Tibial artery (tissue), 4 donors: ENCODE results near the gene BPIFB4.

Experiments used
- DNase-seq, 2 donors: peaks; one replicate each; pipeline ENCODE4 v3.0.0-alpha.2; 2019
- H3K27ac ChIP-seq, 2 donors: fragments of 200-600 bp; sonication (generic) in 1 of 2; 1 replicate in 1 of 2; 2 replicates in 1 of 2; pipeline ENCODE4 v1.5.1; 2018 to 2019; ENCODE audit warnings: mild to moderate bottlenecking in 1 of 2
- H3K27me3 ChIP-seq, 2 donors: fragments of 200-600 bp; sonication (generic) in 1 of 2; one replicate each; pipeline versions ENCODE4 v1.5.1 to v1.6.0; 2016 to 2019
- H3K36me3 ChIP-seq, 3 donors: fragments of 200-600 bp; sonication (generic) in 2 of 3; one replicate each; pipeline ENCODE4 v1.5.1; 2016 to 2019; ENCODE audit warnings: mild to moderate bottlenecking in 2 of 3
- H3K4me1 ChIP-seq, 4 donors: fragments of 200-600 bp; sonication (generic) in 2 of 4; 1 replicate in 3 of 4; 2 replicates in 1 of 4; pipeline ENCODE4 v1.5.1; 2016 to 2019
- H3K4me3 ChIP-seq, 2 donors: fragments of 200-600 bp; sonication (generic) in 1 of 2; 1 replicate in 1 of 2; 2 replicates in 1 of 2; pipeline ENCODE4 v1.5.1; 2018 to 2019; ENCODE audit warnings: mild to moderate bottlenecking in 2 of 2
- H3K9me3 ChIP-seq, 3 donors: fragments of 200-600 bp; sonication (generic) in 1 of 3; one replicate each; pipeline ENCODE4 v1.5.1; 2016 to 2019
- CTCF ChIP-seq, 2 experiments: fragments of 200-600 bp in 1 of 2; fragments of 450-650 bp in 1 of 2; IDR thresholded peaks; one replicate each; pipeline ENCODE4 v1.5.1; 2017 to 2019; ENCODE audit warnings: antibody characterized with exemption in 2 of 2, mild to moderate bottlenecking in 1 of 2, moderate library complexity in 1 of 2
- intact Hi-C: fragments of 100-400 bp; cut with DNase I; formaldehyde crosslinking; loops from one replicate; pipeline ENCODE4 v1.15.0; 2023; ENCODE audit warnings: low total_unique reads

Gene BPIFB4

GRCh38 chr20:33076662-33077372 is 2.6 kb upstream of the BPIFB4 start:
- Histone ChIP-seq H3K27me3 (peaks cover 0 to 27% of the 10 kb centered on the region in 2 donors), H3K27ac (no peak overlapping the region), H3K9me3 (no peaks in the 10 kb centered on the region), H3K4me1 (no peaks in the 10 kb centered on the region), H3K36me3 (no peaks in the 10 kb centered on the region), H3K4me3 (no peak overlapping the region)
- no peak for TF ChIP-seq CTCF (IDR thresholded peaks at IDR 0.05)
- intact Hi-C loops: no loop called here
- no peak for DNase-seq

- Histone ChIP-seq H3K4me3 (no peak overlapping the region), H3K9me3 (no peaks in the 10 kb centered on the region), H3K27ac (no peak overlapping the region), H3K36me3 (no peaks in the 10 kb centered on the region), H3K4me1 (no peaks in the 10 kb centered on the region), H3K27me3 (peaks cover 0 to 36% of the 10 kb centered on the region in 2 donors)
- intact Hi-C loops: no loop called here
- no peak for TF ChIP-seq CTCF (IDR thresholded peaks at IDR 0.05)
- no peak for DNase-seq
Measured at GRCh38 chr20:33081411-33082154, 2.1 kb downstream of the BPIFB4 start.

GRCh38 chr20:33082546-33082945 is 3.1 kb downstream of the BPIFB4 start:
- no peaks in the 10 kb centered on the region for H3K36me3 ChIP-seq
- no peak overlapping the region for H3K27ac ChIP-seq
- no peak for TF ChIP-seq CTCF (IDR thresholded peaks at IDR 0.05)
- no peaks in the 10 kb centered on the region for H3K4me1 ChIP-seq
- H3K27me3 ChIP-seq: peaks cover 0 to 27% of the 10 kb centered on the region in 2 donors
- H3K4me3 ChIP-seq: no peak overlapping the region
- H3K9me3 ChIP-seq: no peaks in the 10 kb centered on the region
- intact Hi-C loops: no loop called here
- DNase-seq: no peak

GRCh38 chr20:33083544-33084340 is 4.3 kb downstream of the BPIFB4 start:
- Histone ChIP-seq H3K36me3 (no peaks in the 10 kb centered on the region), H3K27me3 (peaks cover 0 to 22% of the 10 kb centered on the region in 2 donors), H3K4me1 (no peaks in the 10 kb centered on the region), H3K4me3 (no peak overlapping the region), H3K27ac (no peak overlapping the region), H3K9me3 (no peaks in the 10 kb centered on the region)
- DNase-seq: no peak
- no peak for TF ChIP-seq CTCF (IDR thresholded peaks at IDR 0.05)
- intact Hi-C loops: no loop called here

- no peaks in the 10 kb centered on the region for H3K9me3 ChIP-seq
- H3K27me3 ChIP-seq: peaks cover 0 to 31% of the 10 kb centered on the region in 2 donors
- no peaks in the 10 kb centered on the region for H3K4me1 ChIP-seq
- H3K27ac ChIP-seq: no peak overlapping the region
- no peaks in the 10 kb centered on the region for H3K36me3 ChIP-seq
- H3K4me3 ChIP-seq: no peak overlapping the region
- intact Hi-C loops: no loop called here
- TF ChIP-seq CTCF (IDR thresholded peaks at IDR 0.05): no peak
- no peak for DNase-seq
Measured at GRCh38 chr20:33084722-33085121, 5.3 kb downstream of the BPIFB4 start.
